Measurements from ENCODE around the gene TMEM255A.
"Not testable (repeated sequence)": the region's sequence is repeated elsewhere in the genome, so short reads cannot be mapped to it uniquely, and the experiment has no call there.

TMEM255A gene

DNA sequence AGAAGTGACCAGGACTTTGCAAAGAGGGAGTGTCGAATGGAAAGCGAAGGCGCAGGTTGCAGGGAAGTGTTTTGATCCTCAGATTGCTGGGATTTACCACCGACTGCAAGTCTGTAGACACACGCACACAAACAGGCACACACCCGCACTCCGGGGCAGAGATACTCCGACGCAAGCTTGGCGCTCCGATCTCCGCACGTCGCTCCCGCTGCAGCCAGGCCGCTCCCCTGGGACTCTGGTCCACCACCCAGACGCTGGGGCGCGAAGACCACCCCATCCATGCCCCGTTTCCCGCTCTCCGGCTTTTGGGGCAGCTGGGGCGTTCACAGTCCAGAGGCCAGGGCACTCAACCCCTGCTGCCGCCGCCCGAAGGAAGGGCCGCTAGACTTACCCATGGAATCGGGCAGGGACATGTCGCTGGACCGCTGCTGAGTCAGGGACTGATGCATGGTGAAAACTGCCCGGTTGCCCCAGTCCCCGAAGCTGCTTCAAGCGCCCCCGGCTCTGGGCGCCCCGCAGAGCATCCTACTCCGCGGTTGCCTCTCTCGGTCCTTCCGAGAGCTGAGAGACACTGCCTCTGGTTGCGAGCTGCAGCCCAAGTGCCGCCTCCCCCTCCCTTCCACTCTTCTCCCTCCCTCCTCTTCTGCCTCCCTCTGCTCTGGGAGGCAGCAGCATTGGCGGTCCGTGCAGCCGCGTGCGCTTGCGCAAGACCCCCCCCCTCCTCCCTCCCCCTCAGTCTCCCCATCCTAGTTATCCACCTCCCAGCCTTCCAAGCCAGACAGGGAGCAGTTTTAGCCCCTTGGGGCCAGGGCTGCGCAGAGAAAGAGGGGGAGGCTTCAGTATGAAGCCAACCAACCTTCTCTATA is at the start of gene TMEM255A:
Gene TMEM255A, minus strand, starts transcription at position 601 of the 866 bp plus-strand sequence. Its CDS starts 152 bp downstream, at position 449.
- DNase-seq = peak; percentile 19 to 62

DNA sequence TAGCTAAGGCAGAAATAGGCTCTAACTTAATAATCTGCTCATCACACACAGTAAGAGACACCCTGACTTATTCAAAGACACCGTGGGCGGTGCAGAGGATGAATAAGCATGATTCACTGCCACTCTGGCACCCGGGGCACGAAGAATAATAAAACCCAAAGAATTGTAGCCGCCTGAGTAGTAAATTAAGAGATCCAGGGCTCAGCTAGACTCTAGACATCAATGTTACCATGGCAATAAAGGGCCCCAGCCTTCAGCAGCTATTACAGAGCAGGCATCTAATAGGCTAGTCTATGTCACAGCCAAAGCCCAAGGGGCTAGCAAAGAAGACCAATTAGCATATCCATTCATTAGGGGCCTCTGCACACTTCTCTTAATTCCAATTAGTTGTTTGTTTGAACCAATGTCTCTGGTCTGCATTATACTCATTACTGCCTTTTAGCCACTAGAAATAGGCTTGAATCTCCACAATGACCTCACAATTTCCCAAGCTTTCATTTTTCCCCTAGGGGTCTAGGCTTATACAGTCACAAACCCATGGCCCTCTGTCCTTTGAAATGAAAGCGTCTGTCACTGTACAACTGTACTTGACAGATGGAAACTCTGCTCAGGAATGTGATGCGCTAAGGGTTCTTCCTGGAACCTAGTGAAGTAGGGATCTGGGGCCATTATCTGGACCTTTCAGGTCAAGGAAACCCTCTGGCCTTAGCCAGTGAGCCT is 47.6 kb upstream of the TMEM255A start:
- peak; percentile 37 to 48 for DNase-seq

DNA sequence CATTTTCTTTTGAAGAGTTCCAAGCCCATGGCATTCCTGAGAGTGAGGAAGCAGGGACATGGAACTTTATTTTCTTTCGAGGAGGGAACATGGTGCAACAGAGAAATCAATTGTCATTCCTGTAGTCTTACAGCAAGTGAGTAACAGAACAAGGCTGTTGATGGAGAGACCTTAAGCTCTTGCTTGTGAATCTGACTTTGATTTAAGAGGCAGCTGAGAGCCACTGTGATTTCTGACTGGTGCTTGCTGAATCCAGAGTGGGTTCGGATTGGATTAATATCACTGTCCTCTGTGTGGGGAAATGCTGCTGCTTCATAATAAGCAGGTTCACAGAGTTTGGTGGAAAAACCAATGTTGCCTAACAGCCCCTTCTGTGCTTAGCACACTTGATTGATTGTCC is 45.9 kb upstream of the TMEM255A start:
- DNase-seq = no peak

DNA sequence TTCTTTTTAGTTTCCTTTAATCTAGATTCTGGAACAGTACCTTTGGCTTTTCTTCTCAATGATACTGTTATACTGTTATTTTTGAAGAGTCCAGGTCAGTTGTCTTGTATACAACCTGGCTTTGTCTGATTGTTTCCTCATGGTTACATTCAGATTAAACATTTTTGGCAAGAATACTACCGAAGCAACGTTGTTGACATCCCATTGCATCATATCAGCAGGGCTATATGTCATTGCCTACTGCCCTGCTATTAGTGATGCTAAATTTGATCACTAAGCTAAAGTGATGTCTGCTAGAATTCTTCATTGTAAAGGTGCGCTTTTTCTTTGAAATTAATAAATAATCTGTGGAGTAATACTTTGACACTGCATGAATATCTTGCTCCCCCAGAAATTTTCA is 44.8 kb upstream of the TMEM255A start:
- no peak for DNase-seq

DNA sequence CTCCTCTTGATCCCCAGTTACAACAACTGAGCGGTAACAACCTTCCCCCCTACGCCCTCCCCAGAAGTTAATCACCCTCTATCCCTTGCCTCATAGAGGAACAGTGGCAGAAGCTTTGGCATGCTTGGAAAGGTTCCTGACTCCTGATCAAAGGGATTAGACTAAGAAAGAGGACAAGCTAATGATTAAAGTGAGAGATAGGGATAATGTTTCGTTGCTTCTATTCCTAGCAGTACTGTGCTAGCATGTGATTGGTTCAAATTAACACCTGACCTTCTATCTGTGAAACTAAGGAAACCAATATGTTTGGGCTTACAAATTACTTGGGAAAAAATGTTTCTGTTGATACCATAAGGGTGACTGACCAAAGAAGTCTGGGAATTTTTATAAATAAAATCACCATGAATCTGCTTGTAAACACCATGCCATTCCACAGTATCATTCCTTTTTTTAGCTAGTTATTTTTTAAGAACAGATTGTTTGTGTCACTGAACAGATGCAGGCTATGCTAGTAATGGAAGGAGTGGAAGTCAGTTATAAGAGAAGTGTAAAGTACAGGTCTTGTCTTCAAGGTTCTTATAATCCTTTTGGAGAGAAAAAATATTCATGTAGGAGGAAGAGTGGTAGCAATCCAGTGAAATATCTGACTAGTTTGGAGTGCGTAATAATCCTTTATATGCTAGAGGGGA is 39.3 kb upstream of the TMEM255A start:
- no peak for DNase-seq

DNA sequence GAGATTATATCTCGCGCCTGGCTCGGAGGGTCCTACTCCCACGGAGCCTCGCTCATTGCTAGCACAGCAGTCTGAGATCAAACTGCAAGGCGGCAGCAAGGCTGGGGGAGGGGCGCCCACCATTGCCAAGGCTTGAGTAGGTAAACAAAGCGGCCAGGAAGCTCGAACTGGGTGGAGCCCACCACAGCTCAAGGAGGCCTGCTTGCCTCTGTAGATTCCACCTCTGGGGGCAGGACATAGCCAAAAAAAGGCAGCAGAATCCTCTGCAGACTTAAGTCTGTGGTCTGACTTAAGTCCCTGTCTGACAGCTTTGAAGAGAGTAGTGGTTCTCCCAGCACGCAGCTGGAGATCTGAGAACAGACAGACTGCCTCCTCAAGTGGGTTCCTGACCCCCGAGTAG is 33.3 kb upstream of the TMEM255A start:
- not testable (repeated sequence) for DNase-seq

DNA sequence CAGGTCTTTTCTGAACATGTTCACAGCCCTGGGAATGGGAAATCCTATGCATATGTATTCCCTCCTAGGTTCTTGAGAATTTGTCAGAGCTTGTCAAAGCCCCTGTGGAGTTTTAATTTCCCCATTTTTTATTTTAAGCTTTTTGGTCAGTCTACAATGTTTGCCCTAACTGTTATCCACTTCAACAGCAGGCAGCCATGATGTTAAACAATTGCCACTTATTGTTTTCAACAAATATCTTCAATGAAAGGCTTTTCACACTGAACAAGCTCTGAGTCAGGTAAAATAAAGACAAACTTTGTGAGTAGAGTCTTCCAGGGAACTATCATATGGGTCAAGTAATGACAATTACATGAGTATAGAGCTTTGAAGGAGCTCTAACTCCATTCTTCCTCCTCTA is 25.6 kb upstream of the TMEM255A start:
- no peak for DNase-seq

DNA sequence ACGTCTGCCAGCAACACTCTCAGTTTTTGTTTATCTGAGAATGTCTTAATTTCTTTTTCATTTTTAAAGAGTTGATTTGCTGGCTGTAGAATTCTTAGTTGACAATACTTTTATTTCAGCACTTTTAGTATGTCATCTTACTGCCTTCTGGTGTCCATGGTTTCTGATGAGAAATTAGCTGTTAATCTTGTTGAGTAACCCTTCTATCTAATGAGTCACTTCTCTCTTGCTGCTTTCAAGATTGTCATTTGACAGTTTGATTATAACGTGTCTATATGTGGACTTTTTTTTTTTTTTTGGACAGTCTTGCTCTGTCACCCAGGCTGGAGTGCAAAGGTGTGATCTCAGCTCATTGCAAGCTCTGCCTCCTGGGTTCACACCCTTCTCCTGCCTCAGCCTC is 24.0 kb upstream of the TMEM255A start:
- DNase-seq = no peak

DNA sequence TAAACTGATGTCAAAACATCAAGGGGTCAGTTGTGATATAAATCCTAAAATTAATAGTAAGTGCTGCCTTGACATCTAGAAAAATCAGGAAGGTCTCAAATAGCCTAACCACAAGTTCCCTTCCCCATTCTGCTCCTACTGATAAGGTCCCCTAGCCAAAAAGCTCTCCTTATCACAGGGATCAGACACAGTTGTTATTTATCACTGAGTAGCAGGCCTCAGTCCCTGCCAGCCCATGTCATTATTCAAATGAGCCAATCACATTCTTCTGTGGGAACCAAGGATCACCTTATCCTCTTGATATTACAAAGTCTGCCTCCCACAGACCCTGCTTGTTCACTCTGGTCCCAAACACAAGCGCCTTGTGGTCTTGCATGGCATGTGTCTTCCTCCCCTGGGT is 23.3 kb upstream of the TMEM255A start:
- no peak for DNase-seq

DNA sequence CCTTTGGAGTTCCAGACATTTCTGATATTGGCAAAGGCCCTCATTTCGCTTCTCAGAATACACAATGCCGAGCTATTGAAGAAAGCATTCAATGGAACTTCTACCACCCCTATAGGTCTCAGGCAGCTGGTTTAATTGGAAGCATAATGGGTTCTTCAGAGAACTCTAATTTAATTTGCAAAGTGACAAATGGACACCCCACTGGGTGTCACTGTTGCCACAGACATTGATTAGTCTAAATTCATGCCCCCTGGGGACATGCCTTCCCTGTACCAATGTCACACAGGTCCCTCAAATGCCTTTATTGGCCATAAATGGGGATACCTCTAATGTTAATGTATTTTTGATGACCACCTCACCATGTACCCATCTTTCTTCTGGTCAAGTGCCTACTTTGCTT is 22.9 kb upstream of the TMEM255A start:
- DNase-seq = peak in 1 of 2 experiments; percentile 17

DNA sequence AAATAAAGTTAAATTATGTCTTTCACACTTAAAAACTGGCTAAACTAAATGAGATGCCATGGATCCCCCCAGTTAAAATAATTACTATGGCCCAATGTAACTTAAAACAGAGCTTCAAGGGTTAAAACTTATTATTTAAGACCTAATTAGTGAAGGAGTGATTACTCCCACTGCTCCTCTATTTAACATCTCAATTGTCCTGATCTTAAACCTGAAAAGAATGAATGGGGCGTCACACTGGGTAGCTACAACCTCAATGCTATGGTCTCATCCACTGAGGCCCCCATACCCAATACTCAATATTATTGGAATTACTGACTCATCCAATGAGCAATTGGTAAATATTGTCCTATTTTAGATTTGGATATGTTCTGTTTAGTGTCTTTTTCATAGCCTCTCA is 21.1 kb upstream of the TMEM255A start:
- no peak for DNase-seq

DNA sequence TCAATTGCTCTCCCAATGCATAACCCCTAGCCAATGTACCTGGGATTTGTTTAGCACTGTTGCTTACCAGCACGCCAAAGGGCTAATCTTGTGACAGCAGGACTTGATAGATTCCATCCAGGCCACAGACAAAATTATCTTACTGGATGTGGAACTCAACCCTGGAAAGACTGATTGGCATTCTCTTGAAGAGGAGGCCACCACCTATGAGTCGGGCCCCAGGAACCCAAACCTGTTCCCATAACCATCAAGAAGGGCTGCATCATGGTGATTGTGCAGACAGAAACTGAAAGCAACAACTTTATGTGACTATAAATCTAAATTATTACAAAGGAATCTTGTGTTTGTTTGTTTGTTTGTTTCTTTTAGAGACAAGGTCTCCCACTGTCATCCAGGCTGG is 19.9 kb upstream of the TMEM255A start:
- no peak for DNase-seq

DNA sequence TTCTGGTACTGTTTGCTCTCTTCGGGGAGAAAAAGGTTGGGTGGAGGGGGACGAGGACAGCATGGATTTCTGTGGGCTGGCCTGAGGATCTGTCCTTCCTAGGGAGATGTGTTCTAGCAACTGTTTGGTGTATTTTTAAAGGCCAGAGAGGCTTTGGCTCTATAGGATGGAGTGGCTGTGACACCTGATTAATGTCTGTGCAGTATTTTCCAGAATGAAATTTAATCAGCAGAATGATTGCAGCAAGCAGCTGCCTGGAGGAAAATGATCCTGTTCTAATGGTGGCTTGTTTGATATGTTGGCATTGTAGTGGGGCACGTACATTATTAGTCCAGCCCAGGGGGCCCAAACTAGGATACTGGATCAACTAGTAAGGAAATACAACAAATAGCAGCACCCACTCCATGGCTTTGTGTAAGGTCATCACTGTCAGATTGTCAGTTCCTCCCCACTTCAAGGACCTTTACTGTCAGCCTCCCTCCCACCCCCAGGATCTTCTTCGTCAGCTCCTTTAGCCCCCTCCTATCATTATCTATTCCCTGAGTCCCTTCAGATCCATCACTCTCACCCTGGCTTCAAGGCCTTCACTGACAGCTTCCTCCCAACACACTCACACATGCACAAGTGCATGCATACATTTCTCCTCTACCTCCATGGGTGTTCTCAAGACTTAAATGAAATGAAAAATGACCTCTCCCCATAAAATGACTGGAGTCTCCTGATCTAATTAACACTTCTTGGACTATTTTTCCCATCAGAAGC is 10.4 kb upstream of the TMEM255A start:
- DNase-seq = no peak

DNA sequence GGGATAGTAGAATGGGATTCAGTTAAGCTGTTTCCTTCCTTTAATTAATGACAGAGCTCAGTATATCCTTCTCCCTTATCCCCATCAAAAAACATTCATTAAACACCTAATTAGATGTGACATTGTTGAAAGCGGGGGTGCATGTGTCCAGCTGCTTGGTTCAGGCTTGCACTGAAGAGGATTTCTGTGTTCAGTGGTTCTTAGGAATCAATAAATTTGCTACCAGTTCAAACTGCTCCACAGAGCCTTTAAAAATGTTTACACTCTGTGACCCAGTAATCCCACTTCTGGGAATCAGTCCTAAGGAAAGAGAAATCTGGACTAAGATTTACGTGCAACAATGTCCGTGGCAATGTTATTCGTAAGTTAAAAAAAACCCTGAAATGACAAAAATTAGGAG is 7.2 kb upstream of the TMEM255A start:
- DNase-seq = peak in 1 of 2 experiments; percentile 58

DNA sequence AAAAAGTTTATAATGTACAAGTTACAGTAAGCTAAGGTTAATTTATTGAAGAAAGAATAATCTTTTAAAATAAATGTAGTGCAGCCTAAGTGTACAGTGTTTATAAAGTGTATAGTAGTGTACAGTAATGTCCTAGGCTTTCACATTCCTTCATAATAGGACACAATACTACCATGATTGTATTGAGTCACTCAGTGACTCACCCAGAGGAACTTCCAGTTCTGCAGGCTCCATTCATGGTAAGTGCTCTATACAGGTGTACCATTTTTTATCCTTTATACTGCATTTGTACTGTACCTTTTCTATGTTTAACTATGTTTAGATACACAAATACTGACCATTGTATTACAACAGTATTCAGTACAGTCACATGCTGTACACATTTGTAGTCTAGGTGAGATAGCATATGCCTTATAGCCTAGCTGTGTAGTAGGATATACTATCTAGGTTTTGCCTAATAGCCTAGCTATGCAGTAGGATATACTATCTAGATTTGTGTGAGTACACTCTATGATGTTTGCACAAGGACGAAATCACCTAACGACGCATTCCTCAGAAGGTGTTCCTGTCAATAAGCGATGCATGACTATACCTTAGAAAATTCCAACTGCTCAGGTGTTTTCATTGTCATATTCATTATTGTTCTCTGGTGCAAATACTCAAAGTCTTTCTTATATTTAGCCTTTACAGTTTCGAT is 5.5 kb upstream of the TMEM255A start:
- DNase-seq = no peak

DNA sequence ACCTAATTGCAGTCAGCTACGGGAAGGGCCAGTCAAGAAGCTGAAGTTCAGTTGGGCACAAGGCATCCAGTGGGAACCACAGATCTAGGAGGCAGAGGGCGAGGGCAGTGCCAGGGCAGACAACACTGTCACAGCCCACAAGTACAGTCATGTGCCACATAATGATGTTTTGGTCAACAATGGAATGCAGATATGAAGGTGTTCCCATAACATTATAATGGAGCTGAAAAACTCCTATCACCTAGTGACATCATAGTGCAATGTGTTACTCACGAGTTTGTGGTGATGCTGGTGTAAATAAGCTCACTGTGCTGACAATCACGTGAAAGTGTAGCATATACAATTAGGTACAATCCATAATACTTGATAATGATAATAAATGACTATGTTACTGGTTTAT is 4.5 kb upstream of the TMEM255A start:
- DNase-seq = no peak

DNA sequence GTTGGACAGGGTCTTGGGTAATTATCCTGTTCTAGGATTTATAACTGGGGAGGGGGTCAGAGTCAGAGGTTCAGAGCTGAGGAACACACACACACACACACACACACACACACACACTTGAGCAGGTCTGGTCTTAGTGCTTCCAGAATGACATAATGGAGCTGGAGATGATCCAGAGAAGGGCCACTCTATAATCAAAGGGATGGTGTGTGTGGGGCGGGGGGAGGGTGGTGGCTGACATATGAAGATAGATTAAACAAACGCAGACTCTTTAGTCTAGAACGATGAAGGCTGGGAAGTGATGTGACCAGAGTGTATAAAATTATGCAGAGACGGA is 434 bp upstream of the TMEM255A start:
- no peak for DNase-seq

DNA sequence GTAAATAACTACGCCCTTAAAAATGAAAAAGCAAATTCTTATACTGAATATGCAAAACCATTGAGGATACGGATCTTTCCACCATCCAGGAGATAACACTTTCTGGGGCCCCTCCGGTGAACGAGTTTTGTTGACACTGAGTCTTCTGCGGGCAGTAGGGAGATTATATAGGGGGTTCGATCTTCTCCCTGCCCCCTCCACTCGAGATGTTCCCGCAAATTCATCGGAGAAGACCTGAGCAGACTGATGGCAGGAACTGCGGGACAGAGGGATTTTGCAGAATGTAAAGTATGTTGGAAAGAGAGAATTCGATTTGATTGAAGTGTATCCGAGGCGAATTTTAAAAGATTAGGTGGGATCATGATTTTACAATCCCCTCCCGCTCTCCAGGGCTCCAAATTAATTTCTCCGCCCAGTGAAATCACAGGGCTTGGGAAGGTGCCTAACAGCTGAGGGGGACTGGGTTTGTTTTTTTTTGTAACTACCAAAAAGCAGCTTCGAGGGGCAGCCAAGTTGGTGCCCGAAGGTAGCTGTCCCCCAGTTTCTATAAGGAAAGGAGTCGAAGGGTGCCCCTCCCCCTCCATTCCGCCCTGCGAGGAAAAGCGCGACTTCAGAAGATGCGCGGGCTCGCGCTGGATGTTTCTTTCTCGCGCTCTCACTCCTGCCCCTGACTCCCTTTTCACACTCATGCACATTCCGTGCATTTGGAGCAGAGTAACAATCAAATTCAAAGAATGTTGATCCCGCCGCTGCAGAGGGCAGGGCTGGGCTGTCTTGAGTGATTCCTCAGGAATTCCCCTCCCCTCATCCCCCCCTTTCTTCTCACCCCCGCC is 1.2 kb downstream of the TMEM255A start:
- peak in 1 of 2 experiments; percentile 49 for DNase-seq

DNA sequence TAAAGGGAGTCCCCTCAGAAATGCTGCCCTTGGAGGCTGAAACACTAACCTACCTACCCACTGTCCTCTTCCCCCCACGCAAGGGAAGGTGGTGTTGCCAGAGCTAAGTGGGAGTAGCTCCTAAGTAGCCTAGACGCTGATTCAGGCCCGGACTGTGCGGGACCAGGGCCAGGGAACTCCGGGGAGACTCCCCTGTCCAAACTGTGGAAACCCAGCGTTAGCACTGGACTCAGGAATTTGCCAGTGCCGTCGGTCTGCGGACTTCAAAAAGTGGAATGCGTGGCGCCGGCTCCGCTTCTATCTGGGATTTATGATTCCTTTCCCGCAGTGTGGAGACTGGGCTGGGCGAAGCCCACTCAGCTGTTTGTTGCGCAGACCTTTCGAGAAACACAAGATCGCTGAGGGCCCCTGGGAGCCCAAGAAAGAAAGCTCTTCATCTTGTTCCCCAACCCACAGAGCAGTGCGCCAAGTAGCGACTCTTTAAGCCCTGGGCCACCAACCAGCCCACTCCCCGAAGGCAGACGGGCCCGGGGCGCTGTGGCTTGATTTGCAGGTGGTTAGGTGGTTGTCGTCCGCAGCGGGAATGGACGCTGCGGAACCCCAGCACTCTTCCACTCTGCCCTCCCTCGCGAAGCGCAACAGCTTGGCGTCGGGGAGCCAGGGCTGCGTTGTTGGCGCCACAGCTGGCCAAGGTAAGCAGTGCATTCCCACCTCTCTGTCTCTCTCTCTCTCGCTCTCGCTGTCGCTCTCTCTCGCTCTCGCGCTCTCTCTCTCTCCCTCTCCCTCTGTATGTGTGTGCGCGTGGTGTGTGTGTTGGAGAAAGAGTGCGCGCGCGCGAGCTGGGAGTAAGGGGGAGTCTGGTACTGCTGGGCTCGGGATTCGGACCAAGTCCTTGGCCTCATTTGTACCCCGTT is 2.0 kb downstream of the TMEM255A start:
- DNase-seq = peak; percentile 80 to 88

DNA sequence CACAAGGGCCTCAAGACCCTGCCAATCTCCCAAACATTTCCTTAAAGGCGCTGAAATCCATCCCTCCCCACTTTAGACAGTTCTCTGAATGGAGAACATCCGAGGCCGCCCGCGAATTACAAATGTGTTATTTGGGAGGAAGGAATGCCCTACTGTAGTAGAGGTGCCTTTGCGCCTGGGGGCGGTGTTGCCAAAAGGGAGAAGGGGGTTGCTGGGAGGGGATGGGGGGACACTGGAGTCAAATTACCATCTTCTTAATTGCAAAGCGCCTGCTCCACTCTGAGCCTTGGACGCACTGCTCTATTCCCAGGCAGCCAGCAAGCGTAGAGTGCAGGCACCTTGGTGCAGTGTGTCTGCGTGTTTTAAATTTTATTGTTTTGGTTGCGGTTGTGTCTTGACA is 2.7 kb downstream of the TMEM255A start:
- DNase-seq = peak; percentile 60 to 86
